MCF 10A (cell line): ENCODE data around the gene ACTL6A. TPM values are rescaled to one million over a fixed set of nuclear protein-coding genes. Genes with fewer than 3 reads are reported as not detected.

ENCODE experiments used
- BruUV-seq: library from RNA; stranded (reverse); fragments of 400-500 nt; replicated peaks from 2 replicates; lab custom pipeline; 2021; lab: Mats Ljungman, UMichigan
- CTCF ChIA-PET: fragments of 300-600 bp; sonication (Branson Sonifier 250); formaldehyde crosslinking; extraction: SDS; loops from one replicate; lab custom pipeline; 2021; ENCODE audit warnings: antibody characterized with exemption, inconsistent platforms; lab: Yijun Ruan, JAX
- POLR2A ChIA-PET: fragments of 300-600, 350-650 bp; sonication (Branson Sonifier 250); formaldehyde crosslinking; extraction: SDS; loops from one replicate; lab custom pipeline; 2020; ENCODE audit warnings: antibody characterized with exemption, inconsistent platforms; lab: Yijun Ruan, JAX
- DNase-seq: peaks from one replicate; pipeline ENCODE4 v3.0.0-alpha.2; 2018; ENCODE audit not compliant: unreplicated experiment
- H3K27ac Mint-ChIP-seq: one replicate; pipeline ENCODE4 v1.8.0; 2022; ENCODE audit warnings: mild to moderate bottlenecking, low read depth, mixed read lengths; ENCODE audit not compliant: unreplicated experiment
- H3K27me3 Mint-ChIP-seq: one replicate; pipeline ENCODE4 v1.8.0; 2022; ENCODE audit warnings: mixed read lengths; ENCODE audit not compliant: insufficient read depth, unreplicated experiment
- H3K36me3 Mint-ChIP-seq: one replicate; pipeline ENCODE4 v1.8.0; 2022; ENCODE audit warnings: mild to moderate bottlenecking, moderate library complexity, mixed read lengths; ENCODE audit not compliant: insufficient read depth, unreplicated experiment
- H3K4me1 Mint-ChIP-seq: one replicate; pipeline ENCODE4 v1.8.0; 2022; ENCODE audit warnings: mixed read lengths; ENCODE audit not compliant: insufficient read depth, unreplicated experiment
- H3K4me3 Mint-ChIP-seq: one replicate; pipeline ENCODE4 v1.8.0; 2022; ENCODE audit warnings: mild to moderate bottlenecking, moderate library complexity, mixed read lengths; ENCODE audit not compliant: unreplicated experiment
- H3K9me3 Mint-ChIP-seq: one replicate; pipeline ENCODE4 v1.8.0; 2022; ENCODE audit warnings: mixed read lengths; ENCODE audit not compliant: unreplicated experiment
- CTCF ChIP-seq: fragments of 200-600 bp; IDR thresholded peaks from one replicate; pipeline ENCODE4 v1.8.0; 2022; ENCODE audit warnings: antibody characterized with exemption, mild to moderate bottlenecking; ENCODE audit not compliant: unreplicated experiment
- intact Hi-C: fragments of 100-400 bp; cut with micrococcal nuclease; formaldehyde crosslinking; loops from 2 replicates; pipeline ENCODE4 v1.14.1; 2022
- total RNA-seq: library from RNA; stranded (reverse); gene quantifications from 2 replicates; pipeline ENCODE4 v1.2.3, GENCODE V29; 2022

ACTL6A gene
- total RNA-seq, 1 experiment from 2014 or later = 57.1 TPM

- no peak for TF ChIP-seq CTCF
- H3K9me3 Mint-ChIP-seq = no peaks in the 10 kb centered on the region
- intact Hi-C loops = no loop called here
These were observed 18.3 kb downstream of the ACTL6A start for GRCh38 chr3:179580992-179581391.

GRCh38 chr3:179589143-179589542 lies 26.4 kb downstream of the ACTL6A start:
- H3K4me1 Mint-ChIP-seq = no peaks in the 10 kb centered on the region
- ChIA-PET POLR2A (interaction anchor here (3.7 kb wide), 1 partner anchor 14 kb away, joined by 11 read pairs; no protein-coding TSS in a partner anchor), CTCF (no interaction called here)
- H3K9me3 Mint-ChIP-seq = no peaks in the 10 kb centered on the region
- H3K36me3 Mint-ChIP-seq = peaks cover 91% of the 10 kb centered on the region
- intact Hi-C loops = no loop called here
- H3K27me3 Mint-ChIP-seq = no peaks in the 10 kb centered on the region
- H3K27ac Mint-ChIP-seq = no peak overlapping the region
- H3K4me3 Mint-ChIP-seq = no peak overlapping the region
- no peak for TF ChIP-seq CTCF
- no TSS peak for BruUV-seq
- no peak for DNase-seq

More at GRCh38 chr3:179580992-179581391, 18.3 kb downstream of the ACTL6A start:
- ChIA-PET POLR2A (no interaction called here), CTCF (no interaction called here)
- BruUV-seq = no TSS peak
- no peak overlapping the region for H3K27ac Mint-ChIP-seq
- peaks cover 84% of the 10 kb centered on the region for H3K36me3 Mint-ChIP-seq
- H3K4me1 Mint-ChIP-seq = no peaks in the 10 kb centered on the region
- no peaks in the 10 kb centered on the region for H3K27me3 Mint-ChIP-seq
- H3K4me3 Mint-ChIP-seq = no peak overlapping the region
- DNase-seq = no peak

- Mint-ChIP-seq H3K27me3 (no peaks in the 10 kb centered on the region), H3K9me3 (no peaks in the 10 kb centered on the region), H3K36me3 (peaks cover 98% of the 10 kb centered on the region), H3K4me3 (no peak overlapping the region), H3K27ac (no peak overlapping the region), H3K4me1 (no peaks in the 10 kb centered on the region)
- DNase-seq = no peak
- POLR2A ChIA-PET = interaction anchor here (0.6 to 3.7 kb wide), 4 partner anchors 11 to 33 kb away, joined by 3 to 11 read pairs (median 4); no protein-coding TSS in a partner anchor
- intact Hi-C loops = no loop called here
- CTCF ChIA-PET = no interaction called here
- no peak for TF ChIP-seq CTCF
- BruUV-seq = TSS peak; percentile 15
These were observed 27.9 kb downstream of the ACTL6A start for GRCh38 chr3:179590669-179591068.

GRCh38 chr3:179591313-179591712 lies 28.6 kb downstream of the ACTL6A start:
- H3K27me3 Mint-ChIP-seq = no peaks in the 10 kb centered on the region
- peaks cover 97% of the 10 kb centered on the region for H3K36me3 Mint-ChIP-seq
- intact Hi-C loops = no loop called here
- no peaks in the 10 kb centered on the region for H3K4me1 Mint-ChIP-seq
- no peak overlapping the region for H3K27ac Mint-ChIP-seq
- CTCF ChIA-PET = no interaction called here
- no peaks in the 10 kb centered on the region for H3K9me3 Mint-ChIP-seq
- POLR2A ChIA-PET = interaction anchor here (0.6 to 3.7 kb wide), 3 partner anchors 11 to 26 kb away, joined by 3 to 11 read pairs (median 3); no protein-coding TSS in a partner anchor
- BruUV-seq = no TSS peak
- DNase-seq = no peak
- H3K4me3 Mint-ChIP-seq = no peak overlapping the region
- TF ChIP-seq CTCF = no peak
